Tibial artery (tissue), 4 donors: ENCODE results near the gene CHMP3.

Experiments used
- DNase-seq, 2 donors: peaks; one replicate each; pipeline ENCODE4 v3.0.0-alpha.2; 2019
- H3K27ac ChIP-seq, 2 donors: fragments of 200-600 bp; sonication (generic) in 1 of 2; 1 replicate in 1 of 2; 2 replicates in 1 of 2; pipeline ENCODE4 v1.5.1; 2018 to 2019; ENCODE audit warnings: mild to moderate bottlenecking in 1 of 2
- H3K27me3 ChIP-seq, 2 donors: fragments of 200-600 bp; sonication (generic) in 1 of 2; one replicate each; pipeline versions ENCODE4 v1.5.1 to v1.6.0; 2016 to 2019
- H3K36me3 ChIP-seq, 3 donors: fragments of 200-600 bp; sonication (generic) in 2 of 3; one replicate each; pipeline ENCODE4 v1.5.1; 2016 to 2019; ENCODE audit warnings: mild to moderate bottlenecking in 2 of 3
- H3K4me1 ChIP-seq, 4 donors: fragments of 200-600 bp; sonication (generic) in 2 of 4; 1 replicate in 3 of 4; 2 replicates in 1 of 4; pipeline ENCODE4 v1.5.1; 2016 to 2019
- H3K4me3 ChIP-seq, 2 donors: fragments of 200-600 bp; sonication (generic) in 1 of 2; 1 replicate in 1 of 2; 2 replicates in 1 of 2; pipeline ENCODE4 v1.5.1; 2018 to 2019; ENCODE audit warnings: mild to moderate bottlenecking in 2 of 2
- H3K9me3 ChIP-seq, 3 donors: fragments of 200-600 bp; sonication (generic) in 1 of 3; one replicate each; pipeline ENCODE4 v1.5.1; 2016 to 2019
- CTCF ChIP-seq, 2 experiments: fragments of 200-600 bp in 1 of 2; fragments of 450-650 bp in 1 of 2; IDR thresholded peaks; one replicate each; pipeline ENCODE4 v1.5.1; 2017 to 2019; ENCODE audit warnings: antibody characterized with exemption in 2 of 2, mild to moderate bottlenecking in 1 of 2, moderate library complexity in 1 of 2
- intact Hi-C: fragments of 100-400 bp; cut with DNase I; formaldehyde crosslinking; loops from one replicate; pipeline ENCODE4 v1.15.0; 2023; ENCODE audit warnings: low total_unique reads

CHMP3 gene

GRCh38 chr2:86454238-86454637 is 109.0 kb downstream of the CHMP3 start:
- H3K4me1 ChIP-seq: peaks cover 0 to 36% (median 13%) of the 10 kb centered on the region in 4 donors
- TF ChIP-seq CTCF (IDR thresholded peaks at IDR 0.05): no peak
- no peaks in the 10 kb centered on the region for H3K9me3 ChIP-seq
- H3K27me3 ChIP-seq: no peaks in the 10 kb centered on the region
- intact Hi-C loops: no loop called here
- no peak for DNase-seq
- H3K36me3 ChIP-seq: peaks cover 65 to 73% (median 66%) of the 10 kb centered on the region in 3 donors
- no peak overlapping the region for H3K4me3 ChIP-seq
- peak overlapping the region in 1 of 2 donors; percentile 18 for H3K27ac ChIP-seq

GRCh38 chr2:86453836-86454235 is 109.4 kb downstream of the CHMP3 start:
- intact Hi-C loops: no loop called here
- DNase-seq: peak in 1 of 2 donors; percentile 68
- Histone ChIP-seq H3K4me1 (peaks cover 0 to 40% (median 14%) of the 10 kb centered on the region in 4 donors), H3K27me3 (no peaks in the 10 kb centered on the region), H3K36me3 (peaks cover 65 to 69% (median 66%) of the 10 kb centered on the region in 3 donors), H3K9me3 (no peaks in the 10 kb centered on the region), H3K4me3 (no peak overlapping the region), H3K27ac (peak overlapping the region in 1 of 2 donors; percentile 18)
- TF ChIP-seq CTCF (IDR thresholded peaks at IDR 0.05): no peak
